Esophagus muscularis mucosa (tissue), 3 donors: Measurements from ENCODE around the gene CTNNA1.

Source experiments
- CTCF ChIP-seq, 3 experiments: fragments of 200-600 bp in 2 of 3; fragments of 450-650 bp in 1 of 3; sonication (generic) in 2 of 3; IDR thresholded peaks; one replicate each; pipeline ENCODE4 v1.5.1; 2017 to 2019; ENCODE audit warnings: antibody characterized with exemption in 3 of 3, mild to moderate bottlenecking in 2 of 3, moderate library complexity in 1 of 3
- POLR2AphosphoS5 ChIP-seq, 2 donors: sonication (generic); formaldehyde crosslinking; IDR thresholded peaks; one replicate each; pipeline ENCODE4 v1.6.1; 2017; ENCODE audit warnings: antibody characterized with exemption in 2 of 2

GRCh38 chr5:138927544-138927943, 174.3 kb downstream of the CTNNA1 start:
- TF ChIP-seq CTCF (IDR thresholded peaks at IDR 0.05) (no peak), POLR2AphosphoS5 (IDR thresholded peaks at IDR 0.05) (no peak)
